Peyer's patch (tissue), 4 donors: ENCODE measurements around the gene IQSEC3.
"Not testable (repeated sequence)": the region's sequence is repeated elsewhere in the genome, so short reads cannot be mapped to it uniquely, and the experiment has no call there.

Source experiments
- CTCF ChIP-seq, 6 experiments: fragments of 450-650 bp in 4 of 6; fragments of 200-600 bp in 2 of 6; sonication (generic) in 1 of 6; IDR thresholded peaks; one replicate each; pipeline ENCODE4 v1.5.1; 2017 to 2019; ENCODE audit warnings: antibody characterized with exemption in 6 of 6, mild to moderate bottlenecking in 3 of 6, moderate library complexity in 1 of 6
- POLR2A ChIP-seq, 2 donors: fragments of 450-650 bp; IDR thresholded peaks; one replicate each; pipeline ENCODE4 v1.5.1; 2017; ENCODE audit warnings: antibody characterized with exemption in 2 of 2, mild to moderate bottlenecking in 2 of 2, moderate library complexity in 2 of 2

DNA sequence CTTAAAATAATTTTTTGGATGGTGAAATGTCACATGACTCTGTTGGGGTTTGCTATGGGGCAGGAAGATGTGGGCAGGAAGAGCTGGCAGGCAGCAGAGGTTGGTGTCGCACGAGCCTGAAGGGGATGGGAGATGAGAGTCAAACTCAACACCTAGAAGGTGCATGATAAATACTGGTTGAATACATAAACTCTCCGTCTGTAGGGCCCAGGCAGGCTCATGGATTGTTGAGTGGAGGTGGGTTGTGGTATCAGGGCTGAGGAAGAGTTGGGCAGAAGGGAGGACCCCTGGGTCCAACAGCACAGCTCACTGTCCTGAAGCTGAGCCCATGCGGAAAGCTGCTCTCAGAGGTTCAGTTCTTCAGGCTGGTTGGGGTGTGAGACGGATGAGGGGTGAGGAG, 9.0 kb downstream of the IQSEC3 start:
- TF ChIP-seq CTCF, POLR2A (IDR thresholded peaks at IDR 0.05): not testable (repeated sequence)
